Esophagus (tissue), 2 donors: ENCODE measurements around the gene SRPK3. TPM values are rescaled to one million over a fixed set of nuclear protein-coding genes. Genes with fewer than 3 reads are reported as not detected.
"Not testable (repeated sequence)": the region's sequence is repeated elsewhere in the genome, so short reads cannot be mapped to it uniquely, and the experiment has no call there.

Source experiments
- H3K27ac ChIP-seq, 2 donors: one replicate each; pipeline ENCODE4 v1.5.1; 2013; ENCODE audit warnings: low read depth in 2 of 2, mild to moderate bottlenecking in 2 of 2, inconsistent platforms in 1 of 2, low read length in 1 of 2, moderate library complexity in 1 of 2
- H3K27me3 ChIP-seq, 2 donors: one replicate each; pipeline ENCODE4 v1.6.1; 2013; ENCODE audit warnings: low read length in 2 of 2, control low read depth in 1 of 2, mild to moderate bottlenecking in 1 of 2; ENCODE audit not compliant: insufficient read depth in 2 of 2, control insufficient read depth in 1 of 2
- H3K36me3 ChIP-seq, 2 donors: one replicate each; pipeline ENCODE4 v1.6.1; 2013; ENCODE audit warnings: low read length in 1 of 2; ENCODE audit not compliant: control insufficient read depth in 2 of 2, insufficient read depth in 2 of 2
- H3K4me1 ChIP-seq, 2 donors: one replicate each; pipeline ENCODE4 v1.6.1; 2013; ENCODE audit warnings: low read length in 1 of 2; ENCODE audit not compliant: control insufficient read depth in 2 of 2, insufficient read depth in 2 of 2
- H3K4me3 ChIP-seq, 2 donors: one replicate each; pipeline ENCODE4 v1.5.1; 2013; ENCODE audit warnings: low read length in 2 of 2, mild to moderate bottlenecking in 2 of 2, low read depth in 1 of 2, moderate library complexity in 1 of 2
- H3K9me3 ChIP-seq, 2 donors: one replicate each; pipeline ENCODE4 v1.6.1; 2013; ENCODE audit warnings: mild to moderate bottlenecking in 2 of 2, low read depth in 1 of 2, low read length in 1 of 2, moderate library complexity in 1 of 2; ENCODE audit not compliant: control insufficient read depth in 2 of 2, insufficient read depth in 1 of 2
- WGBS, 2 donors: extraction: QIAGEN DNeasy Blood & Tissue Kit; methylation state at CpG; one replicate each; pipeline ENCODE4 v1.1.7; 2013; 5-methylcytosine and 5-hydroxymethylcytosine counted together
- polyA plus RNA-seq, 2 donors: library from polyadenylated mRNA; stranded (reverse); fragments of 200-250 nt; gene quantifications; one replicate each; pipeline ENCODE4 v1.2.3, GENCODE V29; 2013
- donor health status: healthy with polysubstance abuse.
- donor health status: Bipolar disorder and iron deficiency.

Gene SRPK3
- polyA plus RNA-seq, 2 donors, result 0.15 to 0.35 TPM

DNA sequence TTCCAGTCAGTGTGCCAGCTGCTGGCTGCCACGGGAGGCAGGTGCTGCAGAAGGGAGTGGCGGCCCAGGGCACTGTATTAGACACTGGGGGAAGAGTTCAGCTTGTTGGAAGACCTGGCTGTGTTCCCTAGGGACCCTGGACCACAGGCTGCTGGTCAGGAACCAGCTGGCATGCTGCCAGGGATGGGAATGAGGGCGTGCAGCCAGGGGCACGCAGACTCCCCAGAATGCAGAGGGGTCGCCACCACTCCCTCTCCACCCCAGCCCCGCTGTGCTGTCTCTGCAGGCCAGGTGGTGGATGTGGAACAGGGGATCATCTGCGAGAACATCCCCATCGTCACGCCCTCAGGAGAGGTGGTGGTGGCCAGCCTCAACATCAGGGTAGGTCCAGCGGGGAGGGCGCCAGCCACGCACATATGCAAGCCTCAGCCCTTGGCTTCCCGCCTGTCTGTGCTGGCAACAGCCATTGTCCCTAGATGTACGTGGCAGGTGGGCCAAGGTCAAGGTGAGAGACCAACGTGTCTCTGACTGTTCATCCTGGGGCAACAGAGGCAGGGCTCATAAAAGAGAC lies 43.9 kb upstream of the SRPK3 start:
- H3K36me3 ChIP-seq, result no peaks in the 10 kb centered on the region
- peaks cover 2 to 5% of the 10 kb centered on the region in 2 donors for H3K4me1 ChIP-seq
- 79 to 82% methylated on average over 15 of the region's 15 CpGs for WGBS, 2 donors
- no peaks in the 10 kb centered on the region for H3K27me3 ChIP-seq
- H3K27ac ChIP-seq, result no peak overlapping the region
- H3K4me3 ChIP-seq, result no peak overlapping the region
- H3K9me3 ChIP-seq, result no peaks in the 10 kb centered on the region

DNA sequence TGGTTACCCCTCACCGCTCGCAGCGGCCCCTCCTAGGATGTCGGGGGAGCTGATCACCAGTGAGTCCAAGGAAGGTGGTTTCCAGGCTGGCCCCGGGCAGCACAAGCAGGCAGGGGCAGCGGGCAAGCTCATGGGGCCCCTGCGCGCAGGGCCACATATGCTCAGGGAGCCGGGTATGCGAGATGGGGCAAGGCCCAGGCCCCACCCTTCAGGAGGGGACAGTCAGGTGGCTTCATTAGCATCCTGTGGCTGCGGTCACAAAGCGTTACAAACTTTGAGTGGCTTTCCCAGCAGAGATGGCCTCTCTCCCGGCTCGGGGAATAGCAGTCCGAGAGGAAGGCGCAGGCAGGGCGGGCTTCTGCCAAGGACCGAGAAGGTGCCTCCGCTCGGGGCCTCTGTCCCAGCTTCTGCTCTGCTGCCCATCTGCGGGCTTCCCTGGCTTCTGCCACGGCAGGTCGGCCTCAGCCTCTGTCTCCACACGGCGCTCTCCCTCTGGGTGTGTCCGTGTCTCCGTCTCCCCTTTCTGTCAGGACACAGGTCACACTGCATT lies 42.7 kb upstream of the SRPK3 start:
- no peak overlapping the region for H3K27ac ChIP-seq
- H3K36me3 ChIP-seq, result no peaks in the 10 kb centered on the region
- peaks cover 0 to 6% of the 10 kb centered on the region in 2 donors for H3K4me1 ChIP-seq
- no peaks in the 10 kb centered on the region for H3K27me3 ChIP-seq
- H3K4me3 ChIP-seq, result no peak overlapping the region
- WGBS, 2 donors, result 90 to 95% methylated on average over 27 of the region's 27 CpGs
- H3K9me3 ChIP-seq, result no peaks in the 10 kb centered on the region

DNA sequence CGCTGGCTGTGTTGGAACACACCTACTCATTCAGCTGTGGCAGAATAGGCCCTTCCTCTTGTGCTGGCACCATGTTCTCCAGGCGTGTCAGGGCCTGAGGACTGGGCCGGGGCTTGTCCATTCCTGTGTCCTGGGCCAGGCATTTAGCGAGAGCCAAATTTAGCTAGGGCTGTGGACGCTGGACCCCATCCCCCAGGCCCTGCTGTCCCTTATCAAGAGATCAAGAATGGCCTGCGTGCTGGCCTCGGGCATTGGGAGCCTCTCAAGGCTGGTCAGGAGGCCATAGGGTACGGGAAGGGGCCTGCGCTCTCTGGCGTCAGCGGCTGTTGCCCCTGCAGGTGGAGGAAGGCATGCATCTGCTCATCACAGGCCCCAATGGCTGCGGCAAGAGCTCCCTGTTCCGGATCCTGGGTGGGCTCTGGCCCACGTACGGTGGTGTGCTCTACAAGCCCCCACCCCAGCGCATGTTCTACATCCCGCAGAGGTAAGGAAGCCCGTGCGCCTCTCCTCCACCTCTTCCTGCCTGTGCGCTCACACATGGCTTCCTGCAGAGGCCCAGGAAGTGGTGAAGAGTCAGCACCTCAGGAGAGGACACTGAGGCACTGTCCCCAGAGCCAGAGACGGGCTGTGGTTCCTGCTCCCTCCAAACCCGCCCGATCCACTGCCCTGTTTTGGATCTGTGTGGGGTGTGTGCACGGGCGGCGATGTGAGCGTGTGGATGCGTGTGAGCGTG lies 40.9 kb upstream of the SRPK3 start:
- Histone ChIP-seq H3K9me3 (no peaks in the 10 kb centered on the region), H3K27ac (no peak overlapping the region), H3K4me3 (no peak overlapping the region), H3K27me3 (no peaks in the 10 kb centered on the region), H3K36me3 (no peaks in the 10 kb centered on the region), H3K4me1 (peaks cover 0 to 7% of the 10 kb centered on the region in 2 donors)
- WGBS, 2 donors, result 81 to 83% methylated on average over 29 of the region's 29 CpGs

DNA sequence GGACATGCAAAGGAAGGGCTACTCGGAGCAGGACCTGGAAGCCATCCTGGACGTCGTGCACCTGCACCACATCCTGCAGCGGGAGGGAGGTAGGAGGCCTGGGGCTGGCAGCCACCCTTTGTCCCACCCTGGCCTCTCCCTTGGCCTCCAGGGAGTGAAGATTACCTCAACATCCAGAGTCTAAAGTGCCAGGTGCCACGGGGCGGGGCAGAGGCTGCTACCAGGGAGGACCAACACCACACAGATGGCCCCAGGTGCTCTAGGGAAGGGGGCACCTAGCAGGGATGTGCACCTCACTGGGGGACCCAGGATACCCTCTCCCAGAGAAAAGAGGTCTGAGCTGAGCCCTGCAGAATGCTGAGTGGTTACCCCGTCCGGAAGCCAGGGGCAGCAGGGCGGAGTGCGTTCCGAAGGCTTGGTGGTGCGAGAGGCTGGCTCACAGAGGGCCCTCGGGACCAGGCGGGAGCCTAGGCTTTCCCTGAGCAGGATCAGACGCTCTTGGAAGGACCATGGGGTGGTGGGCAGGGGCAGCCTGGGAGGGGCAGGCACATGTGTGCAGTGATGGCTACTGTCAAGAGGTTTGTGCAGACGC lies 40.1 kb upstream of the SRPK3 start:
- peaks cover 0 to 7% of the 10 kb centered on the region in 2 donors for H3K4me1 ChIP-seq
- H3K4me3 ChIP-seq, result no peak overlapping the region
- H3K27ac ChIP-seq, result no peak overlapping the region
- H3K27me3 ChIP-seq, result no peaks in the 10 kb centered on the region
- H3K36me3 ChIP-seq, result no peaks in the 10 kb centered on the region
- no peaks in the 10 kb centered on the region for H3K9me3 ChIP-seq
- WGBS, 2 donors, result 75 to 84% methylated on average over 16 of the region's 16 CpGs

DNA sequence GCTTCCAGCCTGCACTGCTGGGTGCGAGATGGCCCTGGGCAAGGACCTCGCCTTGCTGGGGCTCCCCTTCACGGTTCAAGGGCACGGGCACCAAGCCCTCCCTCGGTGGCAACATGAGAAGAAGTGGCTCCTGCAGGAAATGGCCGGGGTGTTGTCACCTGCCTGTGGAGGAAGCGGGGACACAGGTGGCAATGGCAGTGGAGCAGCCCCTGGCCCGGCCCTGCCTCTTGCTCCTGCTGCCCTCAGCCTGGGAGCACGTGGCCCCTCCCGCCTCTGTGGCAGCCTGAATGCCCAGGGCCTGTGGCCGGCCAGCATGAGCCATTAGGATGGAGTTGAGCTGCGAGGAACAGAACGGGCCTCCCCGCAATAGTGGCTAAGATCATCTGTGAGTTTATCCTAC lies 39.4 kb upstream of the SRPK3 start:
- 84 to 87% methylated on average over 10 to 14 of the region's 14 CpGs for WGBS, 2 donors
- Histone ChIP-seq H3K4me1 (peaks cover 0 to 7% of the 10 kb centered on the region in 2 donors), H3K9me3 (no peaks in the 10 kb centered on the region), H3K36me3 (no peaks in the 10 kb centered on the region), H3K4me3 (no peak overlapping the region), H3K27ac (no peak overlapping the region), H3K27me3 (no peaks in the 10 kb centered on the region)

DNA sequence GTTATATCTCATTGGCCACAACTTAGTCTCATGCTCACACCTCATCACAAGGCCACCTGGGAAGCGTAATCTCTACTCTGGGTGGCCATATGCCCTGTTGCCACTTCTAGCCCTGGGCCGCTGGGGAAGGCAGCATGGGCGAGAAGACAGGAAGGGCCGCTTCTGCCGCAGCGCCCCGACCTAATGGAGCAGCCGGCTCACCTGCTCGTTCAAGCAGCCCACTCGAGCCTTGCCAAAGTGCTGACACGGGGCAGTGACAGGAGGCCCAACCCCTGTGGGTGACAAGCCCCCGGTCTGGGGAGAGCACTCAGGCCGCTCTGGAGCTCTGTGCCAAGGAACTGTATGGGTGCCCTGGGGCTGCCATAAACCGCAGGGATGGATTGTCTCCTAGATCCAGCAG lies 38.7 kb upstream of the SRPK3 start:
- not testable (repeated sequence) for H3K27ac ChIP-seq
- WGBS, 2 donors, result 90 to 95% methylated on average over 14 of the region's 14 CpGs

DNA sequence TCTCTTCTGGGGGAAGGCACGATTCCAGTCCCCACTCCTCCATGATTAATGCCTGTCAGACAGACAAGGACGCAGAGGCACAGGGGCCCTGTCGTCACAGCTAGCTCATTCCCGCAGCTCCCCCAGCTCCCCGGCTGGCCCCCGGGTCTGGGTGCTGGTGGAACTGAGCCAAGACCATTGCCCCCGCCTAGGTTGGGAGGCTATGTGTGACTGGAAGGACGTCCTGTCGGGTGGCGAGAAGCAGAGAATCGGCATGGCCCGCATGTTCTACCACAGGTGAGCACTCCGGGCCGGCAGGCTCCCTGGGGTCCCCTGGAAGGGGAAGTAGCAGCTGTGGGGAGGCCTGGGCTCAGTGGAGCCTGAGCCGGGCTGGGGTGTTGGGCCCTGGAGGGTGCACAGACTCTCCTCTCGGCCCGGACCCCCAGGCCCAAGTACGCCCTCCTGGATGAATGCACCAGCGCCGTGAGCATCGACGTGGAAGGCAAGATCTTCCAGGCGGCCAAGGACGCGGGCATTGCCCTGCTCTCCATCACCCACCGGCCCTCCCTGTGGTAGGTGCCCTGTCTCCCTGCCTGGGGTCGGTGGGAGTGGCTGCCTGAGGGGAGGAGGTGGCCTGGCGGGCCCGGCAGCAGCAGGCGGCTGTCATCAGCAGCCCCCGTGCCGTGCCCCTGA lies 37.9 kb upstream of the SRPK3 start:
- peak overlapping the region in 1 of 2 donors; percentile 14 for H3K27ac ChIP-seq
- H3K27me3 ChIP-seq, H3K9me3 ChIP-seq, H3K4me3 ChIP-seq, H3K36me3 ChIP-seq, H3K4me1 ChIP-seq: not testable (repeated sequence)
- WGBS, 2 donors, result 53 to 65% methylated on average over 18 to 32 of the region's 32 CpGs

More for the DNA sequence above, 38.7 kb upstream of the SRPK3 start:
- not testable (repeated sequence) for H3K9me3 ChIP-seq, H3K36me3 ChIP-seq, H3K4me1 ChIP-seq, H3K27me3 ChIP-seq, H3K4me3 ChIP-seq

DNA sequence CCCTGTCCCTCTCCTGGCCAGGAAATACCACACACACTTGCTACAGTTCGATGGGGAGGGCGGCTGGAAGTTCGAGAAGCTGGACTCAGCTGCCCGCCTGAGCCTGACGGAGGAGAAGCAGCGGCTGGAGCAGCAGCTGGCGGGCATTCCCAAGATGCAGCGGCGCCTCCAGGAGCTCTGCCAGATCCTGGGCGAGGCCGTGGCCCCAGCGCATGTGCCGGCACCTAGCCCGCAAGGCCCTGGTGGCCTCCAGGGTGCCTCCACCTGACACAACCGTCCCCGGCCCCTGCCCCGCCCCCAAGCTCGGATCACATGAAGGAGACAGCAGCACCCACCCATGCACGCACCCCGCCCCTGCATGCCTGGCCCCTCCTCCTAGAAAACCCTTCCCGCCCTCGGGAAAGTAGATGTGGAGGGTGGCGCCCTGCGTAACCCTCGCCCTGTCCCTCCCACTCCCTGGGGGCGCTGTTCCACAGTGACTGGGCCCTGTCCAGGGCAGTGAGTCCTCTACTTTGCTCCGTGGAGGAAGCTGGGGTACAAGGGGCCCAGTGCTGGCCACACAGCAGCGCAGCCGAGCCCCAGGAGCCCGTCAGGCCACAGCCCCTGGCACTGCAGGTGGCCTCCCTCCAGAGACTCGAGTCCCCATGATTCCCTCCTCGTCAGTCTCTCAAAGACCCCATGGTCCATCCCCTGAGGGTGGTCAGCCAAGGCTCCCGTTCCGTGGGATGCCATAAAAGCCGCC lies 37.2 kb upstream of the SRPK3 start:
- peak overlapping the region in 1 of 2 donors; percentile 14 for H3K27ac ChIP-seq
- not testable (repeated sequence) for H3K27me3 ChIP-seq, H3K9me3 ChIP-seq, H3K4me1 ChIP-seq, H3K4me3 ChIP-seq, H3K36me3 ChIP-seq
- 30 to 50% methylated on average over 18 to 30 of the region's 35 CpGs for WGBS, 2 donors
